CD4-positive, alpha-beta T cell treated with Interleukin-6 at 100 ng/mL for 8 hours (primary cell): ENCODE results near the gene TPD52L1.

Experiments
- DNase-seq: peaks from one replicate; pipeline ENCODE4 v3.0.0-alpha.2; 2020; ENCODE audit warnings: mixed read lengths, low spot score

Gene TPD52L1

DNA sequence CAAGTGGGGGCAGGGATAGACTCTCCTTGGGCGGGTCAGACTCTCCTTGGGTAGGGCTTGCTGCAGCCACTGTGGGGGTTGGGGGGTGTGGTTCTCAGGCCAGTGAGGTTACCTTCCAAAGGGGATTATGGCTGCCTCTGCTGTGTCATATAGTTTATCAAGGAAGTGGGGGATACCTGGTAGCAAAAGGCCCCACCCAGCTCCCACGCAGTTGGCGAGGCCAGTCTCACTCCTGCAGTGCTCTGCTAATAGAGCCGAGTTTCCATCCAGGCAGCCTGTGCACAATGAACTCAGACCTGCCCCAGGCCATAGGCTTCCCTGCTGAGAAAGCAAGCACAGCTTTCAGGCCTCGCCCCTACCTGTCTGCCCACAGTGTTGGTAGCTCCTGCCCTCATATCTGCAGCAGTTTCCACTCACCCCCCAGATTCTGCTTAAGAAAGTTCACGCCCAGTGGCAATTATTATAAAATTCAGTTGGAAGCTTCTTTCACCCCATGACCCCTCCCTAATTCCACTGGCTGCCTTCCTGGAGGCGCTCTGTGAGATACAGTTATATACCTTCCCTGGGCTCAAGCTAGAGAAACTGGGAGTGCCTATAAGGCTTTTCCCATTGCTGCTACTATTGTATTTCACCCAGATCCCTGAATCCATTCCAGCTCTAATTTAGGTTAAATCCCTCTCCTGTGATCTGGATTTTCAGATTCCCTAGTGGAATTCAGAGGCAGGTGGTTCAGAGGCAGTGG lies 92.1 kb downstream of the TPD52L1 start:
- no peak for DNase-seq

DNA sequence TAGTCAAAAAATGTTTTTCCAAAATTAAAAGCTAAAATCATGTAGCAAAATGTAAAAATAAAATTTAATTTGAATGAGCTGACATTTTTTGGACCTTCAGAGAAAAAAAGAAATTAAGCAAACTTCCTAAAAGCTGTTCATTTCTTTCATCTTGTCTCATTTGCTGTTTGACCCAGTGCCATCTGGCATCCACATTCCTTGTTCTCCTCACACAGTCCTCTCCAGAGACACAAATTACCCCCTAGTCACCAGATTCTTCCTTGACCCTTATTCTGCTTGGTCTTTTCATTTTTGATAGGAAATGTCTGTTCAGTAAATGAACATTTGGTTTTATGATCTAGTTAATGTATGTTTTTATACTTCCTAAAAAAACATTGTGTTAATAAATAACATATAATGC lies 93.0 kb downstream of the TPD52L1 start:
- DNase-seq = no peak

DNA sequence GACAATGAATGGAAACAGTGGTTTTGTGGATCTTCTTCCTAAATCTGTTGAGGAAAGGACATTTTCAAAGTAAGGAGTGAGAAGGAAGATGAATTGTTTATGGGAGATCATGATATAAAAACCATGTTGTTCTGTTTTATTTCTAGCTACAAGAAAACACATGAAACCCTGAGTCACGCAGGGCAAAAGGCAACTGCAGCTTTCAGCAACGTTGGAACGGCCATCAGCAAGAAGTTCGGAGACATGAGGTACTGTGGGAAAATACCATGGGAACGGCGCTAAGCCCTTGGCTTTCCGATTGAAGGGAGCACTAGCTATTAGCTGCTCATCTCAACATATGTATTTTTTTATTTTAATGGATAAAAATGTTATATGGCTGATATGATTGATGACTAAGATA lies 94.6 kb downstream of the TPD52L1 start:
- no peak for DNase-seq

DNA sequence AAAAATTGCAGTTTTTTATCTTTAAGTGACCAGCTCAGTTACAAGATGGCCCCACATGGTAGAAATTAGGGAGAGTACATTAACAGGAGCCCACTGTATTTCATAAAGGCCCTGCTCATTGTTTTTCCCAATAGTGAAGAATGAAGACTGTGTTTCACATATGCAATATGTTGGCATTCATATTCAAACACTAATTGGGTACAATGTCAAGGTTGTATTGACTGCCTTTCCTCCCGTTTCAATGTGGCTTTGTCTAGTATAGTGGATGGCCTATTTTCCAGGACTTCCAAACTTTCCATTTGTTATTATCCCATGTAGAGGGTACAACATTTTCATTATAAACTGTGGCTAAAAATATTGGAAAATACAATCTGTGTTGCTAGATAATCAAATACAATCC lies 96.9 kb downstream of the TPD52L1 start:
- no peak for DNase-seq

DNA sequence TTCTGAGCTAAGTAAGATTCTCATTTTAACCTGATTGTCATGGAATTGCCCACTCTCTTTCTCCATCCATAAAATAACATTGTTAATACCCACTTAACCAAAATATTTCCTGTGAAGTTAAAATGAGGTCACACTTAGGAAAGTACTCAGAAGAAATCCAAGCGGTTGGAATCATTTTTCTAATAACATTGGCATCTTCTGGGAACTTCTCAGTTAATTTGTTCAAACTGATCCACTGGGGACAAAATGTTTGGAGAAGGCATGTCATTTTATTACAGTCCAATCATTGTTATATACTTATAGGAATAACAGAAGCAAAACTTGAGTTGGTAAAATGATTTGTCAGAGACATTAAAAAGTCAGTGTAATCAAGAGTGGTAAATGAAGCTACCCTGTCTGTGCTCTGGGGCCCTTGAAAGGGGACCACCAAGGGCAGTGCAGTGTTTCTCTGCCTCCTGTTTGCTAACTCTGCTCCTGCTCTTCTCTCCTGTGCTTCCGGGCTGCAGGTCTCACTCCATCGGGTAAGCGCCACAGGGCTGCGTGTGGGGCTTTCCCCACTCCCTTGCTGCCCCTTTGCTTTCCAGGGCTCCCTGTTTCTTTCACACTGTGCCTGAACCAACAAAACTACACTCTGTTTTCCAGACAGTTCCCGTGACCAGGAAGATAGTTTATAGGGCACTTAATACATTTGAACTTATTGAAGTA lies 98.1 kb downstream of the TPD52L1 start:
- DNase-seq = no peak

DNA sequence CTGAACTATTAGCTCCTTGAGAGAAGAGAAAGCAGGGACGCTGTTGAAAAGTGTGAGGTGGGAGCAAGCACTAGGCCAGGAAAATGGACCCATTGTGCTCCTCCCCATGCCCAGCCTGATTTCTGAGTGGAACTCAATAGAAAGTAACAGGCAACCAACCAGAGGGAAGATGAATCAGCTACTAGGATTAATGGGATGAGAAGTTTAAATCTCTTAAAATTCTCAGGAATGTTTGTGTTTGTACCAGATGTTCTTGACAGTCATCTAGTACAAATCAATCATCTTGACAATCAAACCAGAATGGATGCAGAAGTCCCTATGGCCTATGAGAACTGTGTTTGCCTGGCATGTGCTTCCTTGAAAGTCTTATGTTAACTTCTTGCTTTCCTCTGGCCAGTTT lies 99.3 kb downstream of the TPD52L1 start:
- no peak for DNase-seq

DNA sequence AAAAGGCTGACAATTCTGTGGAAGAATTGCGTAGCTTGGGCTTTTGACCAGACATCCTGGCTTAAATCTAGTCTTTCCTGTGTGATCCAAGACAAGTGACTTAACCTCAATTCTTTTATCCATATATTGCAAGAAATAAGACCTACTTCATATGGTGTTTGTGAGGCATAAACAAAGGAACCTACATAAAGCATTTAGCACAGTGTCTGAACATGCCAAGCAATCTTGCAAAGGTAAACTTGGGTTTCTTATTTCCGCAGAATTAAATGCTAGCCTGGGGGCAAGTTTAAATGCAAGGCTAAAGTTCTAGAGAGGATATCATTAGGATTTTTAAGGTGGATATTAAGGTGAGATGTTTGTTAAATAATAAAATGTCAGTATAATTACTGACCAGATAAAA lies 100.3 kb downstream of the TPD52L1 start:
- no peak for DNase-seq

DNA sequence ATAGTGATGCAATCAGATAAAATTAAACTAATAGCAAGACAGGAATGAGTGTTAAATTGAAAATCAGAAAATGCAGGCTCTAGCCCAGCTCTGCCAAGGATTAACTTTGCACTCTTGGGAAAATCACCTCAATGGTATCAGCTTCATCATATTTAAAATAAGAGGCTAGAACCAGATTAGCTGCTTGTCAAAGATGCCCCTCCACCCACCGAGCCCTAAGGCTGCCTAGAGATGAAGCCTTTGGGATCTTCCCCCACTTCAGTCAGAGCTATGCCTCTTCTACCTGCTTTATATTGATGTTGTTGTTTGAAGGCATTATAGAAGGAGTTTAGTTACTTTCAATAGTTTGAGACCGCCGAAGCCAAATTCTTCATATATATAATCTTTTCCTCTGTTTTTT lies 100.7 kb downstream of the TPD52L1 start:
- no peak for DNase-seq

DNA sequence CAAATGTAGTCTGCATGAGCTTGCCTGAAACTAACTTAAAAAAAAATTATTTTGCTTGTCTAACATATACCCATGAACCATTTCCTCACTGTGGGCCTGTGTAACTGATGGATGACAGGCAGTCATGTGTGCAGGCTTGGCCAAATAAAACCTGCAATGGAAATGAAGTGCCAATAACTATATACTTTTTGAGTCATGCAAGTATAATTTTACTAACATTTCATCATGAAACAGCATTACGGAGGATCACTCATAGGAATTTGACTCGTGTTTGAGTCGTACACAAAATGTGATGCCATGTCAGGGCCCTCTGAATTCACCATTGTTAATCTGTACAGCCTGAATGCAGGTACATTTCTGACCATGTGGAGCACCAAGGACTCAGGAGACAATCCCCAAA lies 101.6 kb downstream of the TPD52L1 start:
- DNase-seq = no peak

DNA sequence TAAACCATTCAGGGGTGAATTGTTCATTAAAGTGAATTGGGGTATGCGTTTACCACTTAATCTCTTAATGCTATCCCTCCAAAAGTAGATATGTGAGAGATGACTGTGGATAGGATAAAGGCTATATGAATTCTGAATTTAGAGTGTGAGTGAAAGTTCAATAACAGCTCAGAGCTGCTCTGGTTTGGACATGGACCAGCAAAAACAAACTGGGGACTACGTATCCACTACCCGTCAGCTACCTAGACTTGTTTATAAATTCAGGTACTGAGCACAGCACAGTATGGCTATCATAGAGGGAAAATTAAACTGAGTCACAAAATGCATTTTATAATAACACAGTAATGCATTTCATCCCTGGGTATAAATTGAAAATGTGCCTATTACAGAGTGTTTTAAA lies 103.8 kb downstream of the TPD52L1 start:
- DNase-seq = no peak

DNA sequence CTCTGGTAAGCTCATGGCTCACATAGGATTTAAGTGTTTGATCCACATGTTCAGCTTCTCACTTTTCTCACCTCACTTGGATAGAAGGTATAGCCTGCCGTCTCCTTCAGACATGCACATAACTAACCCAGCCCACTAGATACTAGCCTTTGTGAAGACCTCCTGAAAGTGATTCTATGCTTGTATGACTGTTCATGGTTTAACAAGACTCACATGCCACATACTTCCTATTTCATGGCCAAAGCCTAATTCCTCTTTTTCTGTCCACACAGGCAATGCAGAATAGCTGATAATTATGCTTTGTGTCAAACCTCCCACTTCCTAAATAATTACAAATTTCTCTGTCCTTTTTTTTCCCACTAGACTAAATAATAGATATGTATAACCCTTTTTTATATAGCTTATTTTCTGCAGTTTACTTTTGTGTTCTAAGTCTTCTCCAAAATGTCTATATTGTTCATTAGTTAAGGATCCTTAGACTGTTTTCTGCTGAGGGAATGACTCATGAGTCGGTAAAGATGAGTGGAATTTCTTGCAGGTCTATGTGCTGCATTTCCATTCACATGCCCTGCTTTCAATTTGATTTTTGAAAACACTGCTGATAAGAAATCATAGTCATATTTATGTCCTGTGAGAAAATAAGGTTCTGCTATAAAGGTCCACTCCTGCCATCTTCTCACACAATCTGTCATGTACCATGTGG lies 105.2 kb downstream of the TPD52L1 start:
- no peak for DNase-seq

DNA sequence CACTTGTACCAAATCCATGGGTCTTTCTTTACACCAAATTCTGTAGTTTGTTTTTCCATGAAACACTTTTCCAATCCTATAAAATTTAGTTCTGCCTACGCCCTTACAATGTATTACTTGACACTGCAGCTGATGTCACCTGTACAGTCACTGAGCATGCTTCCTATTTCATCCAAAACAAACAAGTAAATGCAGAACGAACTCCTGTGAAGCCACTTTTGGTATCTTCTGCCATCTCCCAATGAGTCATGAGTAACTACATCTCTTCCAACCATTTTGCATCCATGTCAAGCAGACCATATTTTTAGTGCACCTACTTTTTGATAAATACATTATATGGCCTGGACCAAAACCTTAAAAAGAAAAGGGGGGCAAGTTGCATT lies 105.8 kb downstream of the TPD52L1 start:
- DNase-seq = no peak

DNA sequence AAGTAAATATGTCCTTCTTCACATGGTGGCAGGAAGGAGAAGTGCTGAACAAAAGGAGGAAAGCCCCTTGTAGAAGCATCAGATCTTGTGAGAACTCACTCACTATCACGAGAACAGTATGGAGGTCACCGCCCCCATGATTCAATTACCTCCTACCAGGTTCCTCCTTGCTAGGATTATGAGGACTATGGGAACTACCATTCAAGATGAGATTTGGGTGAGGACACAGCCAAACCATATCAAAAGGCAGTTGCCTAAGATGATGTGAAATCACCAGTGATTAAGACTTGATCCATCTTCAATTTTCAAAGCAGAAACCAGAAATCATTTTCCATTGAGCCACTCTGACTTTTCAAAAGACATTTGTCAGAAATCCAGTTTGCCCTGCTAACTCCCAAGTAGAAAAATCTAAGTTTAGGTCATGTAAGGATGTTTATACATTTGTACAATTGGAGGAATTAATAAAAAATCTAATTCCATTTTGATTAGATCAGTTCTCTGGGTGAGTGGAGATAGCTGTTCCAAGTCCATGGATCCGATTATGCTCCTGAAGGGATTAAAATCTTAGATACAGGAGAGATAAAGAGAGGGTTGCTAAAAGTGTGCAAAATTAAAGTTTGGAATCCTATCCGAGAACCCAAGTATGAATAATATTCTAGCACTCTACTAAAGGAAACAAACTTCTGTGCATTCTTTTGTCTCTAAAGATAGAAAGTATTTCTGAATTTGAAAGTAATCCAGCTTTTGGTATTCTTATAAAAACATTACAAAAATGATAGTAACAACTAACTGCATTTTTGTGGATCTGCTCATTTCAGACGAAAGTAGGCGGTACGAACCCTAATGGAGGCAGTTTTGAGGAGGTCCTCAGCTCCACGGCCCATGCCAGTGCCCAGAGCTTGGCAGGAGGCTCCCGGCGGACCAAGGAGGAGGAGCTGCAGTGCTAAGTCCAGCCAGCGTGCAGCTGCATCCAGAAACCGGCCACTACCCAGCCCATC lies 108.7 kb downstream of the TPD52L1 start:
- DNase-seq = no peak

DNA sequence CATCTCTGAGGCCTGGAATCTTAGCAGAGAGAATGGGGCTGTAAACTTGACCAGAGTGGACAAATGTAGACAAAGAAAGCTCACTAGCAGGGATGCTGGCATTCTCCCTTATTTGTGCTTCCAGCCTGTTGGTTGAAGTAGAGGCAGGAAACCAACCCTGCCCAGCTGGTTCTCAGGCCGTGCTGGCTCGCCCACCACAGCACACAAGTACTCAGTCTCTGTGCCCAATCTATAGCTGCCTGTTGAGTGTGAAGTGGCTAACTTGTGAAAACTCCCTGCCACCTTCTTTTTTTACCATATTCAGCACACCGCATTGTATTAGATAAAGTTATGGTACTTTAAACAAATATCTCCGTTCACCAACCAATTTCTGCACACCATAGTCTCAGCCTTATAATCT lies 110.9 kb downstream of the TPD52L1 start:
- no peak for DNase-seq

DNA sequence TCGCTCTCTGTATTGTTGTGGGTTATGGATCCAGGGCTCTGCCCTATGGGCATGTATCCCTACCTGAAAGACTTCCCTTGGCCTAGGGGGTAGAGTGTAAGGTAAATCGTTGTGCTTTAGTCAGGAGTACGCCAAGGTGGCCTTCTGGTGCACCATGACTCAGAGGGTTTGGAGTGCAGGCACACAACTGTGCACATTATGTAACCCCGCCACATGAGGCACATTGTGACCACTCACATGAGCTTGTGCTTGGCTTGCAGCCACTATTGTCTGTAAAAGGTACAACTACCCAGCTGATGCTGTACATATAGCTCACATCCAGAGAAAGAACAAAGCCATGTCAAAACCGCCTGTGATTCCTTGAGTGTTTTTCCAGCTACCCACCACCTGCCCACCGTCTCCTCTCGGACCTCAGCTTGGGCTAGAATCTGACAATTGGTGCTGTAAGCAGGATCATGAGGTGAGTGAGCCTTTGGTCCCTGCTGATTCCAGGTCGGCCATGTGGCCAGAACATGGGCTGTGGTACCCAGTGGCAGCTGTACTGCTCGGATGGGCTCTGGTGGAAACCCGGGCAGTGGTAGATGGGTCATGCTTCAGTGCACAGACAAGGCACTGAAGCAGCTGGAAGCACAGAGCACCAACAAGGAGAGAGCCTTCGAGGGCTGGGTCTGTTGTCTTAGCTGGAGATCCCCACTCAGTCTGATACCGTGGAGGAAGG lies 114.4 kb downstream of the TPD52L1 start:
- no peak for DNase-seq

DNA sequence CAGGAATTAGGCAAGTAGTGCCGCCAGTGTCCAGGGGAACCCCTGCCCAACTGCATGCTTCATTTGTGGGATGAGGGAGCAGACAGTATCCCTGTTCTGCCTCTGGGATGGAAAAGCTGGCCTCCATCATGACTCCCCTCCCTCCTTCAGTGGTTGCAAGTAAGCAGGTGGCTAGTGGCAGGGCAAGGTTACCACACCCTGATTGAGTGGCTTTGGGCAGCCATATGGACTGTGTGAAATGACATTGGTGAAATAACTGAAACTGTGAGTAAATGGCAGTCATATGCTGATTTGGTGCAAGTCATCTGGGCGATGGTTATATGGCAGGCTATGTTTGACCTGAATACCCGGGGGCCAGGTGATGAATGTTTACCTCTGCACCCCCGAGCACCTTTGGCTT lies 115.2 kb downstream of the TPD52L1 start:
- no peak for DNase-seq

DNA sequence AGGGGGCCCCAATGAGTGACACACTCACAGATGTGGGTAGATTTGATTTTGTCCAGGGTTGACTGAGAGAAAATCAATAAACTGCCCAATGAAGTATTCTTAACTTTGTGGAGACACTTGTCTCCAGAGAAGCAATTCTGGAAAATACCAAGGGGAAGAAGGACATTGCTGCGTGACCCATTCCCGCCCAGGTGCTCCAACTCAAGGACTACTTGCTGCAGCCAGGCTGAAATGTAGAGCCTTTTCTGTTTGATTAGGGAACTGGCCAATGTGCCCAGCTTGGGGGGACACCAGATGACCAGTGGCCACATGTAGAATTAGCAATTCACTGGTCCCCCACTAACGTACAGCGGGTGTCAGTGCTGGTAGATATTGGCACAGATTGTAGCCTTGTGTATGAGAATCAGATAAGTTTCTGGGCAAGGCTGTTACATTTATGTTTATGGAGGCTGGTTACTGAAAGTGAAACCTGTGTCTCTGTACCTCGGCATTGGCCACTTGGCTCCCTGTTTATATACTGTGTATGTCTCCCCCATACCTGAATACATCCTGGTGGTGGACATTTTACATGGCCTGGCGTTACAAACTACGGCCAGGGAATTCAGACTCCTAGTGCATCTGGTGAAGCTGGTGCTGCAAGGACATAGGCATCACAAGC lies 115.9 kb downstream of the TPD52L1 start:
- no peak for DNase-seq

DNA sequence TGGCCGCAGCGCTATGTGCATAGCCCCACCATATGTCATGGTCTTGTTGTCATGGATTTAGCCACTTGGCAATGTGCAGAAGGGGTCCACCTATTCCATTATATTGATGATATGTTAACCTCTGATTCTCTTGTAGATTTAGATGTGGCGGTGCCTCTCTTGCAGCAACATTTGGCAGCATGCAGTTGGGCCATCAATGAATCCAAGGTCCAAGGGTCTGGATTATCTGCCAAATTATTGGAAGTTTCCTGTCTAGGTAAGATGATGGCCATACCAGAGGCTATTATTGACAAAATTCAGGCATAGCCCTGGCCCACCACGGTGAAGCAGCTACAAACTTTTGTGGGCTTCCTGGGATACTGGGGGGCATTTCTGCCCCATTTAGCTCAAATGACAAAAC lies 116.8 kb downstream of the TPD52L1 start:
- no peak for DNase-seq

DNA sequence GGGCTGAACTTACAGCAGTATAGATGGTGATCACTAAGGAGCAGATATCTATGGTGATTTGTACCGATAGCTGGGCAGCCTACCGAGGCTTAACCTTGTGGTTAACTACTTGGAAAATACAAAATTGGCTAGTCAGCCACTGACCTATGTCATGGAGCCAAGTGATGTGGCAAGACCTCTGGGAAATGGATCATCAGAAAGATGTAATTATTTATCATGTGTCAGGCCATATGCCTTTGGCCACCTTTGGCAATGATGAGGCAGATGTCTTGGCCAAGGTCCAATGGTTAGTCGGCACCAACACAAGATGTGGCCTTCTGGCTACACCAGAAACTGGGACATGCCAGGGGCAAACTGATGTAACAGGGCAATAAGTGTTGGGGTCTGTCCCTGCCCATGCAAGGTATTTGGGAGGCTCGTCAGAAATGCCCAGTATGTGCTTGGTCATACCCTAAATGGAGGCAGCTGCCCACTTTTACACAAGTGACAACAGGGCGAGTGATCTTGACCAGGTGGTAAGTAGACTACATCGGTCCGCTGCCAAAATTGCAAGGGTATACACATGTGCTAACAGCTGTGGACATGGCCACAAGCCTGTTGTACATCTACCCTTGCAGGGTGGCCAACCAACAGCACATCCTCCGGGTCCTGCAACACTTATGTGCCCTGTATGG lies 118.0 kb downstream of the TPD52L1 start:
- no peak for DNase-seq

DNA sequence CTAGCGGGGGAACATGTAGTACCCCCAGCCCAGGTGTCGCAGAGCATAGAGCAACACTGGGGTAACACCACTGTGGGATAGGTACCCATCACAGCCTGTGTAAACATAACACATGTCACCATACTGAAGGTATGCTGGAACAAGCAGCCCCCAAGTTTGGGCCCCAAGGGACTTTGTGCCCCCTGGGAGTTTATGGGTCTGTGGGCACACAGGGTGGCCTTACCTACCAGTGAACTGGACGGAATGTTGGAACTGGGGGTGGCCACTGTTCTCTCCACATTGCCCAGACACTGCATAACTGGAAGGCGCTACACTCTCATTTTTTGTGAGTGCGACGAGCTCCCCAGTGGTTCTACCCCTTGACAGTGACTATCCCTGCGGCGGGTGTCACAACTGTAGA lies 119.7 kb downstream of the TPD52L1 start:
- DNase-seq = no peak
